KMS-11 (cell line): ENCODE data around the gene TBX5.

Experiments used
- H2AFZ ChIP-seq: fragments of 200-600 bp; sonication (generic); 2 replicates; pipeline ENCODE4 v1.6.1; 2016; ENCODE audit warnings: antibody characterized with exemption, mixed run types, low read depth
- H3K27ac ChIP-seq: fragments of 200-600 bp; sonication (generic); 2 replicates; pipeline ENCODE4 v1.6.1; 2016; ENCODE audit warnings: mild to moderate bottlenecking, mixed run types
- H3K27me3 ChIP-seq: fragments of 200-600 bp; sonication (generic); 2 replicates; pipeline ENCODE4 v1.6.1; 2017; ENCODE audit warnings: mild to moderate bottlenecking, low read depth, mixed run types, moderate library complexity; ENCODE audit not compliant: insufficient read depth
- H3K36me3 ChIP-seq: fragments of 200-600 bp; sonication (generic); 2 replicates; pipeline ENCODE4 v1.6.1; 2017; ENCODE audit warnings: mild to moderate bottlenecking, mixed run types; ENCODE audit not compliant: insufficient read depth
- H3K4me1 ChIP-seq: fragments of 200-600 bp; sonication (generic); 2 replicates; pipeline ENCODE4 v1.6.1; 2016; ENCODE audit warnings: mild to moderate bottlenecking, low read depth, mixed run types; ENCODE audit not compliant: poor library complexity, severe bottlenecking
- H3K4me2 ChIP-seq: fragments of 200-600 bp; sonication (generic); 2 replicates; pipeline ENCODE4 v1.7.0; 2016; ENCODE audit warnings: mild to moderate bottlenecking, mixed run types
- H3K4me3 ChIP-seq: fragments of 200-600 bp; sonication (generic); IDR thresholded peaks from 2 replicates; pipeline ENCODE4 v1.6.1; 2017; ENCODE audit warnings: low read depth, low read length, mixed read lengths; ENCODE audit not compliant: insufficient read depth
- H3K79me2 ChIP-seq: fragments of 200-600 bp; sonication (generic); 2 replicates; pipeline ENCODE4 v1.6.1; 2016; ENCODE audit warnings: low read depth, mixed run types; ENCODE audit not compliant: insufficient read depth
- H3K9ac ChIP-seq: fragments of 200-600 bp; sonication (generic); 2 replicates; pipeline ENCODE4 v1.6.1; 2016; ENCODE audit warnings: mild to moderate bottlenecking, mixed run types
- H4K20me1 ChIP-seq: fragments of 200-600 bp; sonication (generic); 2 replicates; pipeline ENCODE4 v1.6.1; 2016; ENCODE audit warnings: mild to moderate bottlenecking, mixed run types; ENCODE audit not compliant: insufficient read depth
- TF ChIP-seq, protein P1 (sequence below): fragments of 200-600 bp; sonication (generic); conservative IDR thresholded peaks from 2 replicates; pipeline ENCODE4 v1.6.1; 2017; ENCODE audit warnings: low read depth, mild to moderate bottlenecking, antibody characterized with exemption, low read length, moderate library complexity, mixed read lengths

Gene TBX5

DNA sequence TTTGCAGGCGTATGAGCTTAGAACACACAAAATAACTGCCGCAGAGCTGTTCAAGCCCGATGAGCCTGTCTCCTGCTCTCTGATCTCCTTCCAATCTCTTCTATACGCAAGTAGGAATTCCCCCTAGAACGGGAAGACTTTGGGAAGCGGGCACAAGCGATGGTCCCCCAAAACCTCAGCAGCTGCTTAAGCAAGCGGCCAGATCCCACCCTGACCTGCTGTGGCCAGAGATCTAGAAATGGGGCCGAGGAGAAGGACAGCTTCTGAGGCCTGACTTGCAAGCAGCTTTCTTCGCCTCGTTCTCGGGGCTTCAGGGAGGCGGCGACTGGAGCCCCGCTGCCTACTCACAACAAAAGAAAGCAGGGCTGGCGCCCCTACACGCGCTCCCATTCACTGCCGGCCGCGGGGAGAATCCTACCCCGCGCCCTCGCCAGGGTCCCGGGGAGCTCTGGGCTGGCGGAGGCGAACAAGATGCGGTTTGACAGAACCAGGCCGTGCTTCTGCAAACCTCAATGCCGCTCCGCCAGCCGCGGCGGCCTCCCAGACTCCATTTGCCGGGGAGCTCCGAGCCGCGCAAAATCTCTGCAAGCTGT lies 922 bp downstream of the TBX5 start:
- Histone ChIP-seq H3K4me3 (no peak overlapping the region), H2AFZ (no peak overlapping the region), H3K27ac (no peak overlapping the region), H3K4me1 (no peaks in the 10 kb centered on the region), H3K36me3 (no peaks in the 10 kb centered on the region), H3K27me3 (no peaks in the 10 kb centered on the region), H4K20me1 (no peaks in the 10 kb centered on the region), H3K79me2 (no peaks in the 10 kb centered on the region), H3K4me2 (no peak overlapping the region), H3K9ac (no peak overlapping the region)
- TF ChIP-seq, protein P1, sequence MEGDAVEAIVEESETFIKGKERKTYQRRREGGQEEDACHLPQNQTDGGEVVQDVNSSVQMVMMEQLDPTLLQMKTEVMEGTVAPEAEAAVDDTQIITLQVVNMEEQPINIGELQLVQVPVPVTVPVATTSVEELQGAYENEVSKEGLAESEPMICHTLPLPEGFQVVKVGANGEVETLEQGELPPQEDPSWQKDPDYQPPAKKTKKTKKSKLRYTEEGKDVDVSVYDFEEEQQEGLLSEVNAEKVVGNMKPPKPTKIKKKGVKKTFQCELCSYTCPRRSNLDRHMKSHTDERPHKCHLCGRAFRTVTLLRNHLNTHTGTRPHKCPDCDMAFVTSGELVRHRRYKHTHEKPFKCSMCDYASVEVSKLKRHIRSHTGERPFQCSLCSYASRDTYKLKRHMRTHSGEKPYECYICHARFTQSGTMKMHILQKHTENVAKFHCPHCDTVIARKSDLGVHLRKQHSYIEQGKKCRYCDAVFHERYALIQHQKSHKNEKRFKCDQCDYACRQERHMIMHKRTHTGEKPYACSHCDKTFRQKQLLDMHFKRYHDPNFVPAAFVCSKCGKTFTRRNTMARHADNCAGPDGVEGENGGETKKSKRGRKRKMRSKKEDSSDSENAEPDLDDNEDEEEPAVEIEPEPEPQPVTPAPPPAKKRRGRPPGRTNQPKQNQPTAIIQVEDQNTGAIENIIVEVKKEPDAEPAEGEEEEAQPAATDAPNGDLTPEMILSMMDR = no peak

DNA sequence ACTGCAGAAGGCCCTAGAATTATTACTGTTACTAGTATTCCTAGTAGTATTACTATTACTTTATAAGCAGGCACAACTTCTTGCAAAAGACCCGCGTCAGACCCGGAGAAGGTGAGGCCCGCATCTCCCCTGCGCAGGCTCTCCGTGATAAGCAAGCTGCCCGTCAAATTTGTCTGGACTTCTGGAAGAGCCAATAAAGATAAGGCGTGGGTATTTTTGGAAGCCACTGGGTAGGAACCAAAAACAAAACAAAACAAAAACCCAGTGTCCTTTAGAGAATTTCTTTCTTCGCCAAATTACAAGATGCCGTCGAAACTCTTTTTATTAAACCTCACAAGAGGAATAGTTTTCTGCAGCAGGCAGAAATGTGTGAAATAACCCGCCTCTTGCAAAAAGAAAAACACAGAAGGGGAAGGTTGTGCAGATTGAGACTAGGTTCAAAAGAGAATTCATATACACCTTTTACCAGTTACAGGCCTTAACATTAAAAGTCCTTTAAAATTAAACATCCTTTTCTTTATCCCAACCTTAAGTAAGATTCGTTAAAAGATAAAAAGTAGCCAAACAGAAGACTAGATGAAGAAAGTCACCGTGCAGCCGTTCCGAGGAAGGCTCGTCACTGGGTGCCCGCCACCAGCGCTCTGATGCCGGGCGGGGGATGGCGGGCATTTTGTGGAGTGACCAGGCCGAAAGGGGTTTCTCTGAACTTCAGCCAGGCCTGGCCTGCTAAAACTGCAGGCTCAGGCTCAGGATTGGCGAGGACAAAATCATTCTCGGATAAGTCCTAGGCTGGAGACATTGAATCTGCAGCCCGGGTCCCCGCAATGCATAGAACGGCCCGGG lies 1.6 kb downstream of the TBX5 start:
- TF ChIP-seq, protein P1 = no peak
- Histone ChIP-seq H3K36me3 (no peaks in the 10 kb centered on the region), H3K9ac (no peak overlapping the region), H2AFZ (no peak overlapping the region), H3K4me2 (no peak overlapping the region), H3K27ac (no peak overlapping the region), H3K79me2 (no peaks in the 10 kb centered on the region), H3K4me3 (no peak overlapping the region), H4K20me1 (no peaks in the 10 kb centered on the region), H3K27me3 (no peaks in the 10 kb centered on the region), H3K4me1 (no peaks in the 10 kb centered on the region)

GRCh38 chr12:114403690-114404066 lies 2.3 kb downstream of the TBX5 start:
- TF ChIP-seq, protein P1 = no peak
- Histone ChIP-seq H3K4me3 (no peak overlapping the region), H3K4me2 (no peak overlapping the region), H4K20me1 (no peaks in the 10 kb centered on the region), H3K36me3 (no peaks in the 10 kb centered on the region), H3K27me3 (no peaks in the 10 kb centered on the region), H3K79me2 (no peaks in the 10 kb centered on the region), H3K4me1 (no peaks in the 10 kb centered on the region), H3K27ac (no peak overlapping the region), H3K9ac (no peak overlapping the region), H2AFZ (no peak overlapping the region)

DNA sequence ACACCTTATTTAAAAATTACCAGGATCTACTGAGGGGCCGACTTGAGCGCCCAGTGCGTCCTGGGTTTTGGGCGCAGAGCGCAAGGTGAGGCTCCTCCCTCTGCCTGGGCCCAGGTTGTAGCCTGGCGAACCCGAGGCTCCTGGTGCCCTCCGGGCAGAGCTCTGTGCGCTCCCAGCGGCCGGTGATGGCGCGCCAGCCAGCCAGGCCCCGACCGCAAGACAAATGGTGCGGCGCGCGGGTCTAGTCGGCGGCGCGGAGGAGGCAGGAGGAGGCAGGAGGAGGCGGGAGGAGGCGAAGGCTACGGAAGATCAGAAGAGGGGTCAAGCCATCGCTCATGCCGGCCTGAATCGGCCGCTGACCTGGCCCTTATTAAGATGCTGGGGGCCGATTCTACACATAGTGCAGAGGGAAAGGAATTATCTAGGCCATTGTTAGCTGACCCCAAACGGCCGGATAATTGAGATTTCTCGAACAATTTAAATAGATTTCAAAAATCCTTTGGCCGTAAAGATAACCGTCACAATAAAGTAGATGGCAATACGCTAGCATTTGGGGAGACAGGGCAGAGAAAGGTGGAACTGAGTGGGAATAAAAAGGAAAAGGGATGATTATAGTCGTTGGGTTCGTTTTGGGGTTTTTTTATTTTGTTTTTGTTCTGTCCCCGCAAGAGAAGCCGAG lies 2.8 kb downstream of the TBX5 start:
- Histone ChIP-seq H3K79me2 (no peaks in the 10 kb centered on the region), H3K4me1 (no peaks in the 10 kb centered on the region), H3K9ac (no peak overlapping the region), H3K4me2 (no peak overlapping the region), H3K4me3 (no peak overlapping the region), H3K36me3 (no peaks in the 10 kb centered on the region), H3K27ac (no peak overlapping the region), H4K20me1 (no peaks in the 10 kb centered on the region), H2AFZ (no peak overlapping the region), H3K27me3 (no peaks in the 10 kb centered on the region)
- TF ChIP-seq, protein P1 = no peak
